PFSK-1 (cell line): Measurements from ENCODE around the gene CACNB3.

ENCODE experiments used
- FOXP2 ChIP-seq: optimal IDR thresholded peaks from 2 replicates; pipeline ENCODE3; 2011; ENCODE audit warnings: borderline replicate concordance, control low read depth, inconsistent platforms; ENCODE audit not compliant: insufficient read depth; ENCODE audit errors: extremely low read length, extremely low read depth
- POLR2AphosphoS5 ChIP-seq: IDR thresholded peaks from 2 replicates; pipeline ENCODE4 v1.6.1; 2012; ENCODE audit warnings: low read depth, mild to moderate bottlenecking, control low read depth, low read length, moderate library complexity
- REST ChIP-seq, 2 experiments: IDR thresholded peaks; 2 replicates each; pipeline versions ENCODE4 v1.6.1 to v1.8.0; 2011 to 2012; ENCODE audit warnings: low read depth in 2 of 2, low read length in 2 of 2, control low read depth in 1 of 2, inconsistent platforms in 1 of 2, mild to moderate bottlenecking in 1 of 2, moderate library complexity in 1 of 2; ENCODE audit not compliant: insufficient read depth in 1 of 2
- SIN3A ChIP-seq: IDR thresholded peaks from 2 replicates; pipeline ENCODE4 v1.6.1; 2012; ENCODE audit warnings: mild to moderate bottlenecking, low read length, moderate library complexity, borderline replicate concordance; ENCODE audit not compliant: insufficient read depth
- TAF1 ChIP-seq: IDR thresholded peaks from 2 replicates; pipeline ENCODE4 v1.6.1; 2012; ENCODE audit warnings: low read length, control low read depth, borderline replicate concordance; ENCODE audit not compliant: insufficient read depth

CACNB3 gene

DNA sequence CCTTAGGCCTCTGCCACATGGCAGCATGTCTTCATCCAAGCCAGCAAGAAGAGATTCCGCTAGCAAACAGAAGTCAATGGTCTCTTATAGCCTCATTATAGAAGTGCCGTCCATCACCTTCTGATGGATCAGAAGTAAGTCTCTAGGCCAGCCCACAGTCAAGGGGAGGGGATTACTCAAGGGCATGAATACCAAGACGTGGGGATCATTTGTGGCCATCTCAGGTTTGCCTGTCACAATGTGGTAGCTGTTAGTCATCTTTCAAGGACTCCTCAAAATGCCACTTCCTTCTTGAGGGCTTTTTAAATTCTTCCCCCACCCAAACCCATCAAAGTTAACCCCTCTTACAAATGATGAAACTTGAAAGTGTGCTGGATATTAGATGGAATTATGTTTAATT, 21.3 kb upstream of the CACNB3 start:
- TF ChIP-seq REST (IDR thresholded peaks at IDR 0.05; ENCODE audit: insufficient read depth in 1 of 2, low read depth in 2 of 2, low read length in 2 of 2) (no peak), SIN3A (no peak), FOXP2 (no peak), POLR2AphosphoS5 (no peak)

- no peak for TF ChIP-seq POLR2AphosphoS5
- no peak for TF ChIP-seq REST (IDR thresholded peaks at IDR 0.05; ENCODE audit: insufficient read depth in 1 of 2, low read depth in 2 of 2, low read length in 2 of 2)
- no peak for TF ChIP-seq FOXP2
- no peak for TF ChIP-seq SIN3A
- TF ChIP-seq TAF1 = no peak
Measured at GRCh38 chr12:48800457-48800856, 17.8 kb upstream of the CACNB3 start.

GRCh38 chr12:48800971-48801370, 17.3 kb upstream of the CACNB3 start:
- TF ChIP-seq FOXP2 (no peak), REST (IDR thresholded peaks at IDR 0.05; ENCODE audit: insufficient read depth in 1 of 2, low read depth in 2 of 2, low read length in 2 of 2) (no peak), TAF1 (no peak), SIN3A (no peak), POLR2AphosphoS5 (no peak)

- TF ChIP-seq SIN3A (no peak), REST (IDR thresholded peaks at IDR 0.05; ENCODE audit: insufficient read depth in 1 of 2, low read depth in 2 of 2, low read length in 2 of 2) (no peak), FOXP2 (no peak), POLR2AphosphoS5 (no peak)
Measured at GRCh38 chr12:48803675-48804074, 14.6 kb upstream of the CACNB3 start.

DNA sequence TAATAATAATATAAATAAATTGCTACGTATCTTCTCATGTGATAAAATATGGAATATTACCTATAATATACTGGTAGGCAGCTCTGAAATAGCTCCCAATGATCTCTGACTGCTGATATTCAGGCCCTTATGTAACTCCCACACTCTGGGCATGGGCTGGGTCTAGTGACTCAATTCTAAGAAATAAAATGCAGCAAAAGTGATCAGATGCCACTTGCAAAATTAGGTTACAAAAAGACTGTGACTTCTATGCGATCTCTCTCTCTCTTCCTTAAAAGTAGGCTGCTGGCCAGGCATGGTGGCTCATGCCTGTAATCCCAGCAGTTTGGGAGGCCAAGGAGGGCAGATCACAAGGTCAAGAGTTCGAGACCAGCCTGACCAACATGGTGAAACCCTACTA, 10.3 kb upstream of the CACNB3 start:
- TF ChIP-seq SIN3A = no peak
- TF ChIP-seq TAF1 = no peak
- no peak for TF ChIP-seq FOXP2
- no peak for TF ChIP-seq POLR2AphosphoS5
- TF ChIP-seq REST (IDR thresholded peaks at IDR 0.05; ENCODE audit: insufficient read depth in 1 of 2, low read depth in 2 of 2, low read length in 2 of 2) = no peak
